Forelimb muscle (tissue), 1 donor: ENCODE data around the gene TRIM44. TPM values are rescaled to one million over a fixed set of nuclear protein-coding genes. Genes with fewer than 3 reads are reported as not detected.
"Not testable (repeated sequence)": the region's sequence is repeated elsewhere in the genome, so short reads cannot be mapped to it uniquely, and the experiment has no call there.

Source experiments
- DNase-seq: peaks from one replicate; pipeline ENCODE4 v3.0.0-alpha.2; 2013; ENCODE audit warnings: low read depth
- polyA plus RNA-seq: library from polyadenylated mRNA; unstranded; fragments of 120-200 nt; gene quantifications from one replicate; pipeline ENCODE4 v1.2.1, GENCODE V29; 2013; ENCODE audit not compliant: insufficient read length

Gene TRIM44
- polyA plus RNA-seq, 1 donor = 37.7 TPM

- no peak for DNase-seq
Observed at GRCh38 chr11:35632301-35632700, 30.3 kb upstream of the TRIM44 start.

GRCh38 chr11:35633827-35634423 is 28.6 kb upstream of the TRIM44 start:
- DNase-seq = no peak

GRCh38 chr11:35635933-35636332 is 26.6 kb upstream of the TRIM44 start:
- DNase-seq = no peak

- DNase-seq = no peak
Observed at GRCh38 chr11:35639591-35640179, 22.9 kb upstream of the TRIM44 start.

- no peak for DNase-seq
Observed at GRCh38 chr11:35641171-35641897, 21.2 kb upstream of the TRIM44 start.

- DNase-seq = no peak
Observed at GRCh38 chr11:35641964-35642363, 20.6 kb upstream of the TRIM44 start.

- DNase-seq = no peak
Observed at GRCh38 chr11:35647421-35648093, 15.0 kb upstream of the TRIM44 start.

GRCh38 chr11:35650006-35650405 is 12.6 kb upstream of the TRIM44 start:
- DNase-seq = no peak

- no peak for DNase-seq
Observed at GRCh38 chr11:35650467-35650866, 12.1 kb upstream of the TRIM44 start.

GRCh38 chr11:35651263-35651662 is 11.3 kb upstream of the TRIM44 start:
- no peak for DNase-seq

- not testable (repeated sequence) for DNase-seq
Observed at GRCh38 chr11:35652786-35653185, 9.8 kb upstream of the TRIM44 start.

- DNase-seq = no peak
Observed at GRCh38 chr11:35654711-35655110, 7.9 kb upstream of the TRIM44 start.

GRCh38 chr11:35655254-35655653 is 7.3 kb upstream of the TRIM44 start:
- no peak for DNase-seq

GRCh38 chr11:35655856-35656255 is 6.7 kb upstream of the TRIM44 start:
- DNase-seq = no peak

- DNase-seq = no peak
Observed at GRCh38 chr11:35658020-35658948, 4.3 kb upstream of the TRIM44 start.

GRCh38 chr11:35661534-35661933 is 1.0 kb upstream of the TRIM44 start:
- no peak for DNase-seq

- no peak for DNase-seq
Observed at GRCh38 chr11:35662061-35662648, 420 bp upstream of the TRIM44 start.

GRCh38 chr11:35663408-35663702 is 780 bp downstream of the TRIM44 start:
- no peak for DNase-seq

GRCh38 chr11:35664977-35665441 is 2.4 kb downstream of the TRIM44 start:
- no peak for DNase-seq

GRCh38 chr11:35667257-35667656 is 4.7 kb downstream of the TRIM44 start:
- DNase-seq = no peak

- DNase-seq = not testable (repeated sequence)
Observed at GRCh38 chr11:35668350-35668749, 5.8 kb downstream of the TRIM44 start.
